Neural progenitor cell (in vitro differentiated cells): ENCODE measurements around the gene GPR22.

Experiments used
- EZH2 ChIP-seq: fragments of 200-600 bp; sonication (generic); IDR thresholded peaks from 2 replicates; pipeline ENCODE4 v1.6.1; 2017; ENCODE audit warnings: antibody characterized with exemption, mild to moderate bottlenecking, moderate library complexity
- TF ChIP-seq, protein P1 (sequence below): fragments of 200-600 bp; sonication (generic); IDR thresholded peaks from 2 replicates; pipeline ENCODE4 v1.5.1; 2017; ENCODE audit warnings: antibody characterized with exemption, mild to moderate bottlenecking

DNA sequence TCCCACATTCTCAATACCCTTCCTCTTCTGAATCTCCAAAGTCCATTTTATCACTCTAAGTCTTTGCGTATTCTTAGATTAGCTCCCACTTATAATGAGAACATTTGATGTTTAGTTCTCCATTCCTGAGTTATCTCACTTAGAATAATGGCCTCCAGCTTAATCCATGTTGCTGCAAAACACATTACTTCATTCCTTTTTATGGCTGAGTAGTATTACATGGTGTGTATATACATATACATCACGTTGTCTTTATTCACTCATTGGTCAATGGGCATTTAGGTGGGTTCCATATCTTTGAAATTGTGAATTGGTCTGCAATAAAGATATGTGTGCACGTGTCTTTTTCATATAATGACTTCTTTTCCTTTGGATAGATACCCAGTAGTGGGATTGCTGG lies 32.3 kb downstream of the GPR22 start:
- TF ChIP-seq, protein P1, sequence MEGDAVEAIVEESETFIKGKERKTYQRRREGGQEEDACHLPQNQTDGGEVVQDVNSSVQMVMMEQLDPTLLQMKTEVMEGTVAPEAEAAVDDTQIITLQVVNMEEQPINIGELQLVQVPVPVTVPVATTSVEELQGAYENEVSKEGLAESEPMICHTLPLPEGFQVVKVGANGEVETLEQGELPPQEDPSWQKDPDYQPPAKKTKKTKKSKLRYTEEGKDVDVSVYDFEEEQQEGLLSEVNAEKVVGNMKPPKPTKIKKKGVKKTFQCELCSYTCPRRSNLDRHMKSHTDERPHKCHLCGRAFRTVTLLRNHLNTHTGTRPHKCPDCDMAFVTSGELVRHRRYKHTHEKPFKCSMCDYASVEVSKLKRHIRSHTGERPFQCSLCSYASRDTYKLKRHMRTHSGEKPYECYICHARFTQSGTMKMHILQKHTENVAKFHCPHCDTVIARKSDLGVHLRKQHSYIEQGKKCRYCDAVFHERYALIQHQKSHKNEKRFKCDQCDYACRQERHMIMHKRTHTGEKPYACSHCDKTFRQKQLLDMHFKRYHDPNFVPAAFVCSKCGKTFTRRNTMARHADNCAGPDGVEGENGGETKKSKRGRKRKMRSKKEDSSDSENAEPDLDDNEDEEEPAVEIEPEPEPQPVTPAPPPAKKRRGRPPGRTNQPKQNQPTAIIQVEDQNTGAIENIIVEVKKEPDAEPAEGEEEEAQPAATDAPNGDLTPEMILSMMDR, result no peak
- TF ChIP-seq EZH2, result no peak
